ENCODE measurements around the gene BCL11A.

BCL11A gene

DNA sequence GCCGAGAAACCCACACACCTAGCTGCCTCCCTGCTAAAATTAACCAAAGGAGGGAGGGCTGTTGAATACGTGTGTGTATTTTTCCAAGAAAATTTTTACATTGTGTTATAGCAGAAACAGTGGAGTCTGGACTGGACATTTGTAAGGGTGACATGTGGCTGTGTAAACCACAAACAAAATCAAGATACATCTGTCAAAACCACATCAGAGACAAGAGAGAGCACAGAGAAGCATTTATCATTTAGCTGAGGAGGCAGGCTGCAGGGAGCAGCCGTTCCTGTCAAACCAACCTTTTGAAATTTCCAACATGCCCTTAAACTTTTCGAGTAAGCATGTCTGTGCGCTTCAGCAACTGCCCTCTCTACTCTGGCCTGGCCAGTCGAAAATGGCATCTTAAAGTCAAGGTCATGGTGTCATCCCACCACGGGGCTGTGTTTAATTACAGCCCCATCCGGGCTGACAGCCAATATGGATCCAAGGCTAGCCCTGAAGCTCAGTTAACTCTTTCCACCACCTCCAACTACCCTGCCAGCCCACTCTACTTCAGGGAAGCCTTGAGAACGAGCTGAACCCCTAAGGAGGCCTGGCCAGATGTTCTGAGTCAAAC is 8.4 kb downstream of the BCL11A start:
- DNase-seq (ENCODE audit: low read depth), result no peak

GRCh38 chr2:60544062-60544461 is 9.4 kb downstream of the BCL11A start:
- DNase-seq (ENCODE audit: low read depth), result no peak

GRCh38 chr2:60541056-60541651 is 12.3 kb downstream of the BCL11A start:
- no peak for DNase-seq (ENCODE audit: low read depth)

DNA sequence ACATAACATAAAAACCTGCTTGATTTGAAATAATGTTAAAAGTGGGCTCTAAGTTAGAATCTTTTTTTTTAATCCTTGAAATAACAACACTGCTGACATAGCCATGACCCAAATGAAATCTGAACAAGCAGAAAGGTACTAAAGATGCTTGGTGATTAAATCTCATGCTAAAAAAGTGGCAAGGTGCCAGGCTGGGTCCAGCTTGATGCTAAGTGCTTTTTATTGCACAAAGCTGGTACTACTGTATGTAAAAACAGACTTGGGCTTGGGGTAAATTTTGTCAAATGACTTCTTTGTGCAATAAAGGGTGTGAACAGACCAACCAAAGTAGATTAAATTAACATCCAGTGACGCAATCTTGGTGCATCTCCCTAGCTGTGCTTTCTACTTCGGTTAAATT is 13.4 kb downstream of the BCL11A start:
- DNase-seq (ENCODE audit: low read depth), result no peak

- DNase-seq (ENCODE audit: low read depth), result no peak
Measured at GRCh38 chr2:60539140-60539539, 14.3 kb downstream of the BCL11A start.

- DNase-seq (ENCODE audit: low read depth), result no peak
Measured at GRCh38 chr2:60538101-60538500, 15.4 kb downstream of the BCL11A start.

GRCh38 chr2:60536746-60537145 is 16.7 kb downstream of the BCL11A start:
- no peak for DNase-seq (ENCODE audit: low read depth)

DNA sequence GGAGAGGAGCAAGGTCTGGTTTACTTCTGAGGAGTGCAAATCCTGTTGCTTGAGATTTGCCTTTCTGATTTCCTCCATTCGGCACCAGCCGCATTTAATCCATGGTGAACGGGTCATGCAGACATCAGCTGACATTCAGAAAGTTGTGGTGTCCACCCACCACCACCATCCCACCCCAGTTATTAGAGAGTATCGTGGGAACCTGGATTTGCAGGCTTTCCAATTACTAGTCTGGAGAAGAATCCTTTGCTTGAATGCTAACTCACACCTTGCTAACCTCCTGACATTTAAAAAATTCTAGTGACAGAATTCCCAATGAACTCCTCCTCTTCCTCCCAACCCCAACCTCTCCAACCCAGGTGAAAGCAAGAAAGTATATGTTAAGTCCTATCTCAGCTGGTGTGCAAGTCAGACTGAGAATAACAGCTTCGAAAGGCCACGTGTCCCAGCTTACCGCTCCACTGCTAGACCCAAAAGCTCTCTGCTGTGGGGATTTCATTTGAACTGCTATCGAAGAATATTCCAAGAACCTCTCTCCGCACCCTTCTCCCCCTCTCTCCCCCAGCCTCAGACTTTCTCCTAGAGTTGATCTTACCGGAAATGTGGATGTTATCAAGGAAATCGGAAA is 17.7 kb downstream of the BCL11A start:
- DNase-seq (ENCODE audit: low read depth), result no peak

DNA sequence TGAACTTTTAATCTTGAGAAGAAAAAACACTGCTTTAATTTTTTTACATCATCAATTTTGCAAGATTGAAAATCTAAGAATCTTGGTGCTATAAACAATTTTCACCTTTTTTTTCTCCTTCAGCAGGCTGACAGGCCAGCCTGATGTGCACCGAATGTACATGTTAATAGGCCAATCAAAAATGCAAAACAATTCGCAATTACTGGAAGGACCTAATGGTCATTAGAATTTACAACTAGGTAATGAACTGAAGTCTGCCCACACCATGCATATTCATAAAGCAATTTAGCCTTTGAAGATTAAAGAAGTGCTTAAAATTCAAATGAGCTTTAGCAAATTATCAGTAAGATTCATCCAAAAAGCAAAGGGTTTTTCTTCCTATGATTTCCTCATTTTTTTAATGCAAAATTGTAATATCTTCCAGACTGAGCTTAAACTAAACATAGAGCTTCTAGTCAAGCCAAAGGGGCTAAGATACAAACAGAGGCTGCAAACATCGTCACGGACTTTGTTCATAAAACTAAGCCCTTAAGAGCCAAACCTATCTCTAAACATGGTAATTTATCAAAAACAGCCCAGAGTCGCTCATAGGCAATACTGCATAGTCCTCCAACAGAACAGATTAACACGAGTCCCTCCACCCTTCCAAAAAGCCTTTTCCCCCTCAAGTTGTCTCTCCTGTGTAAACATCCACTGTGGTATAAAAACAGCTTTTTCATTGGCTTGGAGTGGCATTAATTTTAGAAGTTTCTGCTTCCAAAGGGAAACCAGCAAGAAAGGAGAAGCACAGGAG is 18.4 kb downstream of the BCL11A start:
- DNase-seq (ENCODE audit: low read depth), result no peak

DNA sequence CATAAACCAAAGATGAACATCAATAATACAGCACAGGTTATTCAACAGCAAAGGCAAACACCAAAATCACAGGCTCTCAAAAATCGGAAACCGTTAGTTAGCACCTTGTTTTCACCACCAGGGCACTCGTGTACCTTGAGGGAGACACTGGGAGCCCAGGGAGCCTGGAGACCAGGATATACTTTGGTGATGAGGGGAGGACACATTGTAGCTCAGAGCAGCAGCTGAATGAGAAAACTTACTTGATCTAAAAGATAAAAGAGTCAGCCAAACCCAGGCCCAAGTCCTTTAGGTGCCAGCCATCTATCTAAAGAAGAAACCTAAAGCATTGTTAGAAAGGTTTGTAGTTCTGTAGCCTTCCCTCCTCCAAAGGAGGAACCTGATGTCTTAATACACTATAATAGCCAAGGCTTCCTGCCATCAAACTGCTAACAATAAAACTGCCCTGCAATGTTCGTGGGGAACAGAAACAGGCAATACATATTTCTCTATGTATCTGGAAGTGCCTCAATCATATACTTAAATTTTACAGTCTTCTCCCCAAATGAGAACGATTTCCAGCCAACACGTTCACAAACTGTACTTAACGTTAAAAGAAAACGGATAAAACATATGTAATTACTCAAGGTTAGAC is 19.3 kb downstream of the BCL11A start:
- no peak for DNase-seq (ENCODE audit: low read depth)

- no peak for DNase-seq (ENCODE audit: low read depth)
Measured at GRCh38 chr2:60533101-60534051, 20.1 kb downstream of the BCL11A start.

DNA sequence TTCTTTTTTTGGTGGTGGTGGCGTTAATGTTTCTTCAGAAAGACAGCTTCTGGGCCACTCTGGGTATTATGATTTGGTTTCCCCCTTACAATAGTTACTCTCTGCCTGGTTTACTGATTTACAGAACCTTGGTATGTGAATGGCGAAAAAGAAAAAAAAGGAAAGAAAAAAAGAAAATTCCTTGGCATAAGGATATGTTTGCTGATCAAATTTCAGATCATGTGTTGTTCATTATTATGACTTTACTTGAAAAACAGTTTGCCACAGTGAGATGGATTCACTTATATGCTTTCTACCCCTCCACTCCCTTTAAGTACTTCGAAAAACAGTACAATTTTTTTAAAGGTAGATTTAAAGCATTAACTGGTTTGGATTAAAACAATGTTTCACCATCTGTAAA is 21.0 kb downstream of the BCL11A start:
- no peak for DNase-seq (ENCODE audit: low read depth)

DNA sequence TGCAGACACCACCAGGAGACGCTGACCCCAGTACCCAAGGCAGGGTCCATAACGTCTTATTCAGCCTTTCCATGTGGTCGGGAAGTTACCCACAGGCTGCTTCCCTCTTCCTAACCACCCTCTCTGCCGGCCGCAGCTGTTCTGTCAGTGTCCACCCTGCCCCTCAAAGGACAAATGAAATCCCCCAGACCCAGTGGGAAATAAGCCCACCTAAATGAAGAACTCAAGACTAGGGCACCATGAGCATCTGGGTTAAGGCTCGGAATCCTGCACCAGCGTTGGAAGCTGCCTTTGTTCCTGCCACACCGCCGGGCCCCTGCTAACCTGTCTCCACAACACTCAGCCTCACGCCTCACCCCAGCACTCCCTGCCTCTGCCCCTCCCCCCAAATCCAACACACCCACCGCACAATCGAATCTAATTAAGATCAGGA is 21.7 kb downstream of the BCL11A start:
- DNase-seq (ENCODE audit: low read depth), result no peak

DNA sequence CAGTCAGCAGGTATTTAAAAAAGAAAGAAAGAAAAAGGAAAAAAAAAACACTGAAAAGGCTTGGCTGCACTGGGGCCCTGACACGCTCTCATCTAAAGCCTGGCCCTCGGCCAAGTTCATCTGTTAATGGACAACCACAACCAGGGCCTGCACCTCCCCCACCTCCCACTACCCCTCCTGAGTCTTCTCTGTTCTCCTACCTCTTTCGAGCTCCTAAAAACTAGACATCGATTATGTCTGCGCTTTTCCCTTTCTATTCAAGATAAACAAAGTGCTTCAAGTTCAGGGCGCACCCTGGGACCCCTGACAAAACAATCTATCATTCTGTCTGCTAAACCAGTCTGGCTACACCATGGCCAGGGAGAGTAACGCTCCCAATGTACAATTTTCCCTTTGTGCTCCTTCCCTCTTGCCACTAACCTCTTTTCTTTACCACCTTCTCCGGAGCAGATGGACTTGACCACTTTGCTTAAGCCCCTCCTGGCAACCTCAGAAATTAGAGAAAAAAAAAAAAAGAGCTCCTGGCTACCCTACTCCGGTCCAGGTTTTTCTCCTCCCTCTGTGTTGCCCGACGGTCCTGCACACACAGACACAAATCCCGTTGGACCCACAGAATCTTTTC is 22.7 kb downstream of the BCL11A start:
- DNase-seq (ENCODE audit: low read depth), result no peak

GRCh38 chr2:60529785-60530627 is 23.4 kb downstream of the BCL11A start:
- DNase-seq (ENCODE audit: low read depth), result no peak

- no peak for DNase-seq (ENCODE audit: low read depth)
Measured at GRCh38 chr2:60529136-60529784, 24.2 kb downstream of the BCL11A start.

- DNase-seq (ENCODE audit: low read depth), result no peak
Measured at GRCh38 chr2:60528281-60529020, 25.0 kb downstream of the BCL11A start.

DNA sequence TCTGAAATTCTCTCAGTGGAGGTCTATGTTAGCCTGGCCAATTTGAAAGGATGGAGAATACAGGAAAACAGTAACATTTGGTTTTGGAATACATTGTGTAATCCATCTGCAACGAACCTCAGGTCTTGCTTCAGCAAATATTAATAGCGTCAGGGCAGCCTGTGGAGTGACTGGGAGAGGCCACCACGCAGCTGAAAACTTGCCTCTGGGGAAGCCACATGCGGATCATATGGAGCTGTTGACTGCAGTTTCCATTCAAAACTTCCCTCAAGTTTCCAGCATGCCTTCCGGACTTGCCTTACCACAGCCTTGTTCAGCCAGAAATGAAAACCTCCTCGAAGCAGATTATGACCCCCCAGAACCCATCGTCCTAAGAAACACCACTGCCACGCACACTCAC is 25.7 kb downstream of the BCL11A start:
- no peak for DNase-seq (ENCODE audit: low read depth)

DNA sequence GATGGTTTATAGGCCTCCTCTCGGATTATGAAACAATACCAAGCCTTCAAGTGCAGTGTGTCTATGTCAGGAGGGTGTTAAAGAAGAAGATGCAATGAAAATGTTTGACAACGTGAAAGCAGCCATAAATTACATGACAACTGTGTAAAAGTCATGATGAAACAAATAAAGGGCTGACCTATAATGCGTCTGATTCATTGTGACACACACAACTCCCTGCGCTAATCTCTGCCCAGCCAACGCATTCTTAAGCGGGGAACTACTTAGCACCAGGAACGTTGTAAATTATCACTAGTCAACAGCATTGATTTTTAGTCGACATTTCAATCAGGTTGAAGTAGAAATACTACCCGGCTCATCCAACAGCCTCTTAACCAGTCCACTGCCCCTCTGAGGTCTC is 26.8 kb downstream of the BCL11A start:
- DNase-seq (ENCODE audit: low read depth), result no peak
